Tibial nerve (tissue), 4 donors: Measurements from ENCODE around the gene JAKMIP1.

Experiments used
- EP300 ChIP-seq, 2 donors: sonication (generic); formaldehyde crosslinking; IDR thresholded peaks; one replicate each; pipeline ENCODE4 v1.6.1; 2017; ENCODE audit warnings: antibody characterized with exemption in 2 of 2, mild to moderate bottlenecking in 1 of 2
- POLR2A ChIP-seq, 2 donors: fragments of 450-650 bp; IDR thresholded peaks; one replicate each; pipeline ENCODE4 v1.6.1; 2017; ENCODE audit warnings: antibody characterized with exemption in 2 of 2, mild to moderate bottlenecking in 2 of 2, moderate library complexity in 2 of 2
- TF ChIP-seq, protein P1 (sequence below), 5 experiments: fragments of 200-600 bp in 3 of 5; fragments of 450-650 bp in 2 of 5; sonication (generic) in 3 of 5; IDR thresholded peaks; one replicate each; pipeline ENCODE4 v1.5.1; 2016 to 2019; ENCODE audit warnings: antibody characterized with exemption in 5 of 5, mild to moderate bottlenecking in 3 of 5, moderate library complexity in 2 of 5

DNA sequence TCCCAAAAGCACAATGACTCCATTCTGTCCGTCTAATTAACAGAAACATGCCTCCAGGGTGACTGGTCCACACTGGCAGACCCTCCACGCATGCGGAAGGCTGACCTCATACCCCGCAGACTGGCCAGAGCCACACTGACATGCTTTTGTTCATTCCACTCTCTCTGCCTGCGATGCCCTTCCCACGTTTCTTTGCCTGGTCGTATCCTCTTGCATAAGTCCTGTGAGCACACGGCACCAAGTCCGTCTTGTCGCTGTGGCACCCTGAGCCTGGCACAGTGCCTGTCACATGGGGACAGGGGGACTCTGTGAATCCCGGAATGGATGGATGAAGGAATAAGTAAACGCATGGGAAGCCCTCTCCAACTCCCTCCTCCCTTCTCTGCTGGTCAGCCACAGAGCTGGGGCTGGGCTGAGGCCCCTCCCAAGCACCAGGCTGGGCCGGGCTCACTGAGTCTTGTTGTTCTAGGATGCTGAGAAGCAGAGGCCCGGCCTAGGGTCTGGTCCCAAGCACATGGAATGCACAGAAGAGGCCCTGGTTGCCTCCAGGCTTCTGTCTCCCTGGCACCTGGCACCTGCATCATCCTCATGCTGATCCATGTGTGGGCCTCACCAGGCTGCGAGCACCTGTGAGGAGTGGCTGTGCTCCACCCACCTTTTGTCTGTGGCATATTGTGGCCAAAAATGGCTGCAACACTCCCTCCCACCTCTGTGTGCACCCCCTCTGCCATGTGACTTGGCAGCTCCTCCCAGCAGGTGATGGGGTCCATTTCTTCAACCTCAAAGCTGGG is 143.2 kb downstream of the JAKMIP1 start:
- TF ChIP-seq, protein P1, sequence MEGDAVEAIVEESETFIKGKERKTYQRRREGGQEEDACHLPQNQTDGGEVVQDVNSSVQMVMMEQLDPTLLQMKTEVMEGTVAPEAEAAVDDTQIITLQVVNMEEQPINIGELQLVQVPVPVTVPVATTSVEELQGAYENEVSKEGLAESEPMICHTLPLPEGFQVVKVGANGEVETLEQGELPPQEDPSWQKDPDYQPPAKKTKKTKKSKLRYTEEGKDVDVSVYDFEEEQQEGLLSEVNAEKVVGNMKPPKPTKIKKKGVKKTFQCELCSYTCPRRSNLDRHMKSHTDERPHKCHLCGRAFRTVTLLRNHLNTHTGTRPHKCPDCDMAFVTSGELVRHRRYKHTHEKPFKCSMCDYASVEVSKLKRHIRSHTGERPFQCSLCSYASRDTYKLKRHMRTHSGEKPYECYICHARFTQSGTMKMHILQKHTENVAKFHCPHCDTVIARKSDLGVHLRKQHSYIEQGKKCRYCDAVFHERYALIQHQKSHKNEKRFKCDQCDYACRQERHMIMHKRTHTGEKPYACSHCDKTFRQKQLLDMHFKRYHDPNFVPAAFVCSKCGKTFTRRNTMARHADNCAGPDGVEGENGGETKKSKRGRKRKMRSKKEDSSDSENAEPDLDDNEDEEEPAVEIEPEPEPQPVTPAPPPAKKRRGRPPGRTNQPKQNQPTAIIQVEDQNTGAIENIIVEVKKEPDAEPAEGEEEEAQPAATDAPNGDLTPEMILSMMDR (IDR thresholded peaks at IDR 0.05) = no peak
- no peak for TF ChIP-seq POLR2A (IDR thresholded peaks at IDR 0.05)
- TF ChIP-seq EP300 (IDR thresholded peaks at IDR 0.05) = no peak
